ENCODE data around the gene SLC25A33. TPM values are rescaled to one million over a fixed set of nuclear protein-coding genes. Genes with fewer than 3 reads are reported as not detected.

SLC25A33 gene
- total and polyA plus RNA-seq, 8 donors = 1.1 to 2.9 (median 1.6) TPM

DNA sequence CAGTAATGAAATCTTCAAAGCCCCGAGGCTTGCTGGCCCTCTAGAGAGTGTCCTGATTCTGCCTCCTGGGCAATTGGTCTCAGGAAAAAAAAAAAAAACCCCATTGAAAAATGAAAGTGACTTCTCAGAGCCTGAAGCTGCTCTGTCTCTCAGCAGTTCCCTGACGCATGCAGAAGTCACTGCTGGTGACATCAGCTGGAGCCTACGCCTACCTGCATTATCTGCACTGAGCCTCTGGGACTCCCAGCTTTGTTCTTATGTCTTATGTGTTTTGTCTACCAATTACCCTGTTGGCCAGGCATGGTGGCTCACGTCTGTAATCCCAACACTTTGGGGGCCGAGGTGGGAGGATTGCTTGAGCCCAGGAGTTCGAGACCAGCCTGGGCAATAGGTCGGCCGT, 10.1 kb upstream of the SLC25A33 start:
- FAIRE-seq (no peak), DNase-seq (no peak), ATAC-seq (peak in 2 of 4 donors; percentile 37 to 52)
- no peak overlapping the region for H3K27ac ChIP-seq
- H3K36me3 ChIP-seq = no peaks in the 10 kb centered on the region
- WGBS, 2 donors = 78 to 86% methylated on average over 8 of the region's 8 CpGs
- H3K4me3 ChIP-seq = no peak overlapping the region
- TF ChIP-seq, protein P1, sequence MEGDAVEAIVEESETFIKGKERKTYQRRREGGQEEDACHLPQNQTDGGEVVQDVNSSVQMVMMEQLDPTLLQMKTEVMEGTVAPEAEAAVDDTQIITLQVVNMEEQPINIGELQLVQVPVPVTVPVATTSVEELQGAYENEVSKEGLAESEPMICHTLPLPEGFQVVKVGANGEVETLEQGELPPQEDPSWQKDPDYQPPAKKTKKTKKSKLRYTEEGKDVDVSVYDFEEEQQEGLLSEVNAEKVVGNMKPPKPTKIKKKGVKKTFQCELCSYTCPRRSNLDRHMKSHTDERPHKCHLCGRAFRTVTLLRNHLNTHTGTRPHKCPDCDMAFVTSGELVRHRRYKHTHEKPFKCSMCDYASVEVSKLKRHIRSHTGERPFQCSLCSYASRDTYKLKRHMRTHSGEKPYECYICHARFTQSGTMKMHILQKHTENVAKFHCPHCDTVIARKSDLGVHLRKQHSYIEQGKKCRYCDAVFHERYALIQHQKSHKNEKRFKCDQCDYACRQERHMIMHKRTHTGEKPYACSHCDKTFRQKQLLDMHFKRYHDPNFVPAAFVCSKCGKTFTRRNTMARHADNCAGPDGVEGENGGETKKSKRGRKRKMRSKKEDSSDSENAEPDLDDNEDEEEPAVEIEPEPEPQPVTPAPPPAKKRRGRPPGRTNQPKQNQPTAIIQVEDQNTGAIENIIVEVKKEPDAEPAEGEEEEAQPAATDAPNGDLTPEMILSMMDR (IDR thresholded peaks at IDR 0.05) = no peak
- H3K27me3 ChIP-seq = no peaks in the 10 kb centered on the region
- H3K9me3 ChIP-seq = no peaks in the 10 kb centered on the region
- H3K4me1 ChIP-seq = no peaks in the 10 kb centered on the region
- intact Hi-C loops (cut with DNase I) = no loop called here

DNA sequence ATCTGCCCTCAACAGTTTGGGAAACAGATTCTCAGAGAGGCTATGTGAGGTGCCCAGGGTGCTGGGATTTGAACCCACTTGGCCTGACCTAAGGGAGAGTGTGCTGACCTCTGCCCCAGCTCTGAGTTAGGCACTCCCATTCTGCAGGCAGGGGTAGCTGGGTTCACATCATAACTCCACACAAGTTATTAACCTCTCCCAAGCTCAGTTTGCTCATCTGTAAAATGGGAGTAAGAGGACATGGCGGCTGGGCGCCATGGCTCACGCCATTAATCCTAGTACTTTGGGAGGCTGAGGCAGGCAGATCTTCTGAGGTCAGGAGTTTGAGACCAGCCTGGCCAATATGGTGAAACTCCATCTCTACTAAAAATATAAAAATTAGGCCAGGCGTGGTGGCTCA, 8.9 kb upstream of the SLC25A33 start:
- no peaks in the 10 kb centered on the region for H3K4me1 ChIP-seq
- FAIRE-seq (no peak), DNase-seq (no peak), ATAC-seq (no peak)
- no peak overlapping the region for H3K27ac ChIP-seq
- H3K9me3 ChIP-seq = no peaks in the 10 kb centered on the region
- H3K4me3 ChIP-seq = no peak overlapping the region
- H3K36me3 ChIP-seq = no peaks in the 10 kb centered on the region
- intact Hi-C loops (cut with DNase I) = no loop called here
- no peaks in the 10 kb centered on the region for H3K27me3 ChIP-seq
- TF ChIP-seq, protein P1 (IDR thresholded peaks at IDR 0.05) = no peak
- WGBS, 2 donors = 98% methylated on average over 4 of the region's 4 CpGs

- FAIRE-seq (no peak), DNase-seq (no peak), ATAC-seq (no peak)
- no peaks in the 10 kb centered on the region for H3K27me3 ChIP-seq
- H3K4me1 ChIP-seq = peaks cover 10 to 16% (median 15%) of the 10 kb centered on the region in 3 donors
- no peaks in the 10 kb centered on the region for H3K9me3 ChIP-seq
- 87 to 92% methylated on average over 10 of the region's 10 CpGs for whole genome bisulfite sequencing, 2 donors
- H3K4me3 ChIP-seq = no peak overlapping the region
- no peak overlapping the region for H3K27ac ChIP-seq
- TF ChIP-seq, protein P1 (IDR thresholded peaks at IDR 0.05) = no peak
- intact Hi-C loops (cut with DNase I) = no loop called here
- no peaks in the 10 kb centered on the region for H3K36me3 ChIP-seq
Measured at GRCh38 chr1:9534953-9535352, 4.3 kb upstream of the SLC25A33 start.

- DNase-seq (no peak), ATAC-seq (no peak), FAIRE-seq (no peak)
- TF ChIP-seq, protein P1 (IDR thresholded peaks at IDR 0.05) = no peak
- intact Hi-C loops (cut with DNase I) = no loop called here
- H3K9me3 ChIP-seq = no peaks in the 10 kb centered on the region
- no peaks in the 10 kb centered on the region for H3K27me3 ChIP-seq
- WGBS, 2 donors = 85 to 100% methylated on average over 1 of the region's 1 CpG
- H3K4me3 ChIP-seq = no peak overlapping the region
- H3K36me3 ChIP-seq = no peaks in the 10 kb centered on the region
- H3K27ac ChIP-seq = no peak overlapping the region
- H3K4me1 ChIP-seq = peaks cover 10 to 16% (median 15%) of the 10 kb centered on the region in 3 donors
Measured at GRCh38 chr1:9536301-9536700, 3.0 kb upstream of the SLC25A33 start.

DNA sequence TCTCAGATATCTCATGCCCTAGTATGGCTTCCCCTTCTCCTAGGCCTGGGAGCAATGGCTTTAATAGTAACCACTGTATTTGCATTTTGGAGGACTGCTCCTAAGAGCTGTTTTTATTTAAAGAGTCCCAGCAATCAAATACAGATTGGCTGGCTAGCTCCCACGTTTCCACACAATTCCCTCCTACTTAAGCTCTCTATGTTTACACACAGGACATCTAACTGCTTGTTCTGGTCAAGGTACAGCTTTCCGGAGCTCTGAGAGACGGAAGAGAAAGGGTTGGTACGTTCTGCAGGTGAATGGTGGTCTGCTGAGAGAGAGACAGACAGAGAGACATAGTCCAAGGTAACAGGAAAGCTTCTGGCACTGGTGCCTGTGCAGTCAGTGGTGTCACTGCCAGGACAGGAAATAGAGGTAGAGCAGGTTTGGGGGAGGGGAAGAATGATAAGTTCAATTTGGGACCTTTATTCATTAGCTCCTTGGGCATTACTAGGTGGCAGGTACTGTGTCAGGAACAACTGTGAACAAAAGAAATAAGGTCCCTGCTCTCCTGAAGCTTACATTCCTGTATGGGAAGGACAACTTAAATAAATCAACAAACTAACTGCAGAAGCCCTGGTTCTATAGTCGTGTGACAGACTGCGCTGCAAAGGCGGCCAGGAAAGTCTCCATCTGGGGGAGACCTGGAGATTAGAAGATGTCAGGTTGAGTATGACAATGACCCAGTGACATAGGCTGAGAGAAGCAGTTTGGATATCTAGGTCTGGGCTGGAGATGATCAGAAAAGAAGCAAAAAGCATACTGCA, 1.2 kb upstream of the SLC25A33 start:
- peak; percentile 53 to 71 (median 66) for ATAC-seq
- intact Hi-C loops (cut with DNase I) = no loop called here
- Histone ChIP-seq H3K27ac (peak overlapping the region; percentile 60 to 87 (median 70)), H3K9me3 (no peaks in the 10 kb centered on the region), H3K4me1 (peaks cover 10 to 16% (median 15%) of the 10 kb centered on the region in 3 donors), H3K27me3 (no peaks in the 10 kb centered on the region), H3K36me3 (no peaks in the 10 kb centered on the region), H3K4me3 (no peak overlapping the region)
- peak in 4 of 6 donors; percentile 32 to 71 (median 64) for DNase-seq
- WGBS, 2 donors = 23 to 27% methylated on average over 7 of the region's 7 CpGs
- TF ChIP-seq, protein P1 (IDR thresholded peaks at IDR 0.05) = no peak
- FAIRE-seq = no peak
